NCI-H187 treated with DMSO at 0.1 percent for 48 hours (cell line): Measurements from ENCODE around the gene SYNDIG1.

ENCODE experiments used
- DNase-seq: peaks from one replicate; lab custom pipeline; 2025; lab: John Stamatoyannopoulos, UW

The SYNDIG1 gene

DNA sequence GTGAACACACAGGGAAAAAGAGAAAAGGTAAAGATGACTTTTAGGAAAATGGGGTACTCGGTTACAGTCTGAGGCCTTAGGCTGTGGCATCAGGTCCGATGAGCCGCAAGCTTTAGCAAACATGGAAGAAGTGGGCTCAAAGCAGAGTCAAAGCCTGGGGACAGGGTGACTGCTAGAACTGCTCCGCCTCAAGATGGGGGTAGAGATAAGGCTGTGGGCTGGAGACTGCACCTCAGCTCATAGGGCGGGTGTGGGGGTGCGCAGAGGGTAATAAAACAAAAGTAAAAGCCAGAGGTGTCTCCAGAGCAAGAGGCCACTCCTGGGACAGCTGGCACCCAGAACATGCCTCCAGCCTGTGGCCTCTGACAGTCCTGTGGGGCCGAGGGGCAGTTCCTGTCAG, 21.3 kb upstream of the SYNDIG1 start:
- no peak for DNase-seq

DNA sequence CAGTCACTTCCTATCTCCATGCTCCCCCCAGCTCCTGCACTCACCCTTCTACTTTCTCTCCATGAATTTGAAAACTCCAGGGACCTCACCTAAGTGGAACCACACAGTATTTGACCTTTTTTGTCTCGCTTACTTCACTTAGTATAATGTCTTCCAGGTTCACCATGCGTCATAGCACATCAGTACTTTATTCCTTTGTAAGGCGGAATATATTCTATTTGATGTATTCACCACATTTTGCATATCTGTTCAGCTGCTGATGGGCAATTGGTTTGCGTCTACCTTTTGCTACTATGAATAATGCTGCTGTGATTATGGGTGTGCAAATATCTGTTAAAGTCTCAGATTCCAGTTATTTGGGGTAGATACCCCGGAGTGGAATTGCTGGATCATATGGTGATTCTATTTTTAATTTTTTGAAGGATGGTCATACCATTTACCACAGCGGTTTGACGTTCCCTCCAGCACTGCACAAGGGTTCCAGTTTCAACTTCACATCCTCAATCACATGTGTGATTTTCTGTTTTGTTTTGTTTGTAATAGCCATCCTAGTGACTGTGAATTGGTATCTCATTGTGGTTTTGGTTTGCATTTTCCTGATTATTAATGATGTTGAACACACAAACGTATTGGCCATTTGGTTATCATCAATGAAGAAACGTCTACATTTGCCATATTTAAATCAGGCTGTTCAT, 20.3 kb upstream of the SYNDIG1 start:
- DNase-seq: no peak

DNA sequence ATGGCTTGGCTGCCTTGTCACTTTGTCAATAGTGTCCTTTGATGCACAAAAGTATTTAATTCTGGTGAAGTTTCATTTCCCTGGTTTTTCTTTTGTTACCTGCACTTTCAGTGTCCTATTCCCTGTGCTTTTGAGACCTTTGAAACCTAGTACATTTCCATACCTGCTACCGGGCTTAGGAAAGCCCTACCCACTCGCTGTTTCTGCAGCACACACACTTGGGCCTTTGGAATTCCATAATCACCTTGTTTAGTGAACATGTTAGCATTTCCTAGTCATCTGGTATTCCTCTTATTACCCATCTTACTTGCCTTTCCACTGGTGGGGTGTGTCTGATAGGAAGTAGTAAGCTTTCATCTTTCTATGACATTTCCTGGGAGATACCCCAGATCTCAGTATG, 19.3 kb upstream of the SYNDIG1 start:
- DNase-seq: no peak

DNA sequence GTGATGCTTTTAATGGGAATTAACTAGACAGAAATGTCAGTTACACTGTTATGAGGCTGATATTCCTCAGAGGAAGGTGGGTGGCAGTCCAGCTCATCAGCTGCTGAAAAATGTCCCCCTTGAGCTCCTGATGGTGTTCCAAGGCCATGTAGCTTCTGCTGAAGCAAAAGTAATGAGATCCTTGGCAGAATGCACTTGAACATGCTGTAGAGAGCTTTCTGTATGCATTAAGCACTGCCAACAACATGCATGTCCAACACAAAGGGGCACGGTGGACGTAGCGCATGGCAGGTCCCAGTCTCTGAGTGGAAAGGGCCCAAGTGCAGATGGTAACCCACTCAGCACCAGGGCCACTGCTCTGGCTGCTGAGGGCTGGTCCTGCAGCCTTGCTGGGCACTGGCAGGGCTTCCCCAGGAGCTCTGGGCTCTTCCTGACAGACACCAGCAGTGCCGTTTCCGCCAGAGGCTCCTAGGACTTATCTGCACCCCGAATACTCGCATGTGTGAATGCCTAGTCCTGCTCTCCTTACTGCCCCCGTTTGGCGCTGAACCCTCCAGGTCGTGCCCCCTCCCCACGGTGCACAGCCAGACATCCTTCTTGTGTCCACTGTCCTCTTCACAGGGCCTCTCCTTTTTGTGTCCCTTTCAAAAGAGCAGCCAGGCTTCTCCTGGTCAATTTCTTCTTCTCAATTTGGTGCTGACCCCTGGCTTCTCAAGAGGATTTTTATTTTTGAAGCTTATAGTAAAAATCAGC, 18.6 kb upstream of the SYNDIG1 start:
- DNase-seq: no peak

DNA sequence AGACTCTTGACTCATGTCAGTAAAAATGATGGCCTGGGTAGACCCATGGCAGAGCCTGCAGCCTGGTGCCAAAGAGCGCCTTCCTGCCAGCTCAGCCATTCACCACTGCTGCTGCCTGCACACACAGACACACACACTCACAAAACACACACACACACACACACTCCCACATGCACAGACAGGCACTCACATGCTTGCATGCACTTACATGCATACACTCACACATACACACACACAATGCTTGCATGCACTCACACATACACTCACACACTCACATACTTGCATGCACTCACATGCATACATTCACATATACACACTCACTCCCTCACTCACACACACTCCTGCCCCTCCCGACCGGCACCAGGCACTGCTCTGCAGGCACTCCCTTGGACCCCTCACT, 18.0 kb upstream of the SYNDIG1 start:
- no peak for DNase-seq

DNA sequence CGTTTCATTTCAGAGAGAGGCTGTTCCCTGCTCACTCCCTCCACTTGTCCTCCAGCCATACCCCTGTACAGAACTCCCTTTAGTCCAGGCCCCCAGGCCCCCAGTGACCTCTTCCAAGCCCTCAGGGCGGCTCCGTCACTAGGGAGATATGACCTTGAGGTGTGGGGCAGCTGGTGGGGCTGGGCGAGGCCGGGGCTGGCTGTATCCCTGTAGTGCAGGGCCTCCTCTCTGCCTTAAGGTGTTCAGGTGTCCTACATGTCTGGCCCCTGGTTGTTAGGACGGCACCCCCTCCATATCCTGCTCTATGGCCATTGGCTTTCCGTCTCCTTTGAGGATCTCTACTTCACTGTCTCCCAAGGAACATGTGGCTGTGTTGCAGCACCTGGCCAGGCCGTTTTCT, 17.4 kb upstream of the SYNDIG1 start:
- DNase-seq: no peak

DNA sequence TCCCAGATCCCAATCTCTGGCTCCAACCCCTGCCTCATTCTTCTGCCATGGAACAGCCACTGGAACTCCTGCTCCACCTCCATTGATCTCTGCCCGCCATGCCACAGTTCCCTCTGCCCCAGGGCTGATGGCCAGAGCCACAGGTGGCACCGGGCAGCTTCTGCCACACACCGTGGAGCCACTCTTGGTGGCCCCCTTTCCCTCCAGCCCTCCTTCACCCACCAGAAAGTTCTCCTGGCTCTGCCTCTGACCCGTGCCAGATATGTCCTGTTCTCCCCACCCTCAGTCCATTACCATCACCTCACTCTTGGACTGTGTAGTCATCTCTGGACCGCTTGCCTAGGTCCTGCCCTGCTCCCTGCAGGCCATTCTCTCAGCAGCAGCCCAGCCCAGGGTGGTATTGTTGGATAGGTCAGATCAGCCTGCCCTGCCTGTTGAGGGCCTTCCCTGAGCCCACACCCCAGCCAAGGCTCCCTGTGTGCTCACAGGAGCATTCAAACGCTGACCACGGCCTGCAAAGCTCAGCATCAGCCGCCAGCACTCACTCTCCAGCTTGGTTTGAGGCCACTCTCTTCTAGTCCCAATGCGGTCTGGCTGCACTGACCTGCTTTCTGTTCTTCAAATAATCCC, 16.8 kb upstream of the SYNDIG1 start:
- DNase-seq: no peak

DNA sequence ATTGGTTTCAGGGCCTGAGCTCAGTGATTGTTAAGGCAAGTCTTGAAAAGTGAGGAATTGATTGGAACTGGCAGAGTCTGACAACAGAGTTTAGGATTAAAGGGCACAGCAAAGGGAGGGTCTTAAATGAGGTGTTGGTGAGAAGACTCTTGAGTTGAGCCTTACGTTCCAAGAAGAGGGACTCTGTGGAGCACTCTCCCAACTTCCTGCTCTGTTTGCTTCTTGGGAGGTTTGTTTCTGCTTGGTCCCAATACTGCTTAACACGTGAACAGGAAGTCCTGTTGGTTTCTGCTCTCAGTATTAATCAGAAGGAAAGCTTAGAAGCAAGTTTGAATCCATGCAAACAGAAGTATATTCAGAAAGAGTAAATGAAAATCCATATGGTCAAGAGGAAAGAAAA, 15.6 kb upstream of the SYNDIG1 start:
- no peak for DNase-seq

DNA sequence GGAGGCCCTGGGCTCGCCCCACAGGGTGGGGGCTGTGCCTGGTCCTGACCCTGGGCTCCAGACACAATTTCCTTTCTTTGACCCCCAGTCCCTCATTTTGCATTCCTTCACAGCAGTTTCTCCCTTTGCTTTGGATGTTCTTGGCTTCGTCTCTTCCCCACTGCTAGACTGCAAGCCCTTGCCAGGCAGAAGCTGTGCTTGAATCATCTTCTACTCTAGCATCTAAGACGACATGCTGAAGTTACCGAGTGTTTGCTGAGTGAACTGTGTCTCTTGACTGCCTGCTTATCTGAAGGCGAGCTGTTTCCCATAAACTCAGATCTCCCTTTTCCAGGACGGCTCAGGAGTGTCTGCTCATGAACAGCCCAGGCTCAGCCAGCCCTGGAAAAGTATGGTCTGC, 14.3 kb upstream of the SYNDIG1 start:
- peak; percentile 35 for DNase-seq

DNA sequence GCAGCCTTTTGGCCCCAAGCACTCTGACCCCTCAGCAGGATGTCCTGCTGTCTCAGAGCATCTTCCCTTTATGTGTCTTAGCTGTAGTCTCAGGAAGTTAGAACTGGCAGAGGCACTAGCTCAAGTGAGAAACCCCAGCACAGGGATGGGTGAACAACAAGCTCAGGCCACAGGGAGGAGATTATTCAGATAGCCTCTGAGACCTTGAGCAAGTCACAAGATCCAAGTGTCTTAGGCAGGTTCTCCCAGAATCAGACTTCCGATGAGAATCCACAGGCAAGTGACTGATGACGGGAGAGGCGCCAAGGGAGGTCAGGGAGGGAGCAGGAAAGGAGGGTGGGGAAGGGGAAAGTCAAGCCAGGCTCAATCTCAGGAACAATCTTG, 13.0 kb upstream of the SYNDIG1 start:
- no peak for DNase-seq

DNA sequence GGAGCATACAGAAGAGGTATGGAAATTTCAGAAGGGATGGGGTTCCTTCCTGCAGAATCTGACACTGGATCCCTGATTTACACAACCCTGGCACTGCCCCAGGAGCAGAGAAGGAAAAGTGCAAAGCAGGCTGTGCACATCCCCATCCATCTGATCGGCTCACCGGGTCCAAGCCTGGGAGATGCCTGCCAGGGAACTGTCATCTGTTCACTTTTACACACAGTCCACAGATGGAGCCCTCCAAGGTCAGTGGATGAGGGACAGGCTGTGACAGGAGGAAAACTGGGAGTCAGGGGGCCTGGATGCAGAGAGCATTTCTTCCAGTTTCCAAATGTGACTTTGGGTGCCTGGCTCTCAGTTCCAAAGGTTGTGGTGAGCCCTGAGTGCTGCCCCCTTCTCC, 11.0 kb upstream of the SYNDIG1 start:
- DNase-seq: no peak

DNA sequence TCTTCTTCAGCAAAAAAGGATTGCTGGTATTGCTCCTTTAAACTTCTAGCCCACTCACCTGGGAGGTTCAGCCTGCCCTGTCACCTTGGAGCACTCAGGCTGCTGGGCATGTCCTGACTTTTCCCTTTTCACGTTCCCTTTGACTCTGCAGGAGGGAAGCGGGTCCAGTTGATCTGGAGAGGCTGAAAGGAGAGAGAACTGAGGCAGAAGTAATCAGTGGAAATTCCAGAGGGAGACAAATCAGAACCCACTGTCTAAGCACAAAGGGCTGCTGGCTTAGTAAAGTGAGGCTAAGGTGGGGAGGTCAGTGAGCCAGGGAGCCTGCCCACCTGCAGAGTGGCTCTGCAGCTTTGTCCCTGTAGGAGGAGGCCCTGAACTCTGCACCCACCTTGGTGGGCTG, 9.7 kb upstream of the SYNDIG1 start:
- no peak for DNase-seq

DNA sequence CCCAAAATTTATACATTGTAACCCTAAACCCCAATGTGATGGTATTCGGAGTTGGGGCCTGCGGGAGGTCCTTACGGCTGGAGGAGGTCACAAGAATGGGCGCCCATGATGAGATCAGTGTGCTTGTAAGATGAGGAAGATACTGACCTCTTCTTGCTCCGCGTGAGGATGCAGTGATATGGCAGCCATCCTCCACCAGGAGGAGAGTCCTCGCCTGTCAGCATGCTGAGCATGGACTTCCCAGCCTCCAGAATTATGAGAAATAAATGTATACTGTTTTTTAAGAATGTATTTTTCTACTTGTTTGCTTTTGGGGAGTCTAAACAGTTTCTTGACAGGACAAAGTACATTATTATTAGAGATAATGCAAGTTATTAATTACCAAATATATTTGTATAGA, 8.7 kb upstream of the SYNDIG1 start:
- no peak for DNase-seq

DNA sequence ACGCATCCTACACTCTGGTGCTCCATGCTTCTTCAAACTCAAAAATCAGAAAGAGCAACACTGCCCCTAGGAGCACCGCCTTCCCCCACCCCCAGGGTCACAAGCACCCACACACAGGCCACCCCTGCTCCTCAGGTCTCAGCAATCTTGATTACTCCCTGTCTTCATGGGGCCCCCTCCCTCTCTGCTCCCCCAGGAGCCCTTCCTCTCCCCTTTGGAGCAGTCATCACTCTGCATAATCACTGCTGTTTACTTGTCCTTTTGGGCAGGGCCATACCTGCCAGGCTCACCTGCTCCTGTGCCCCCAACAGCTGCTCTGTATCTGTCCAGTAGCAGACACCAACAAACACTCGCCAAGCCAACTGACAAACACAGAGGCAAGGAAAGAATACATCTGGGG, 7.6 kb upstream of the SYNDIG1 start:
- no peak for DNase-seq

DNA sequence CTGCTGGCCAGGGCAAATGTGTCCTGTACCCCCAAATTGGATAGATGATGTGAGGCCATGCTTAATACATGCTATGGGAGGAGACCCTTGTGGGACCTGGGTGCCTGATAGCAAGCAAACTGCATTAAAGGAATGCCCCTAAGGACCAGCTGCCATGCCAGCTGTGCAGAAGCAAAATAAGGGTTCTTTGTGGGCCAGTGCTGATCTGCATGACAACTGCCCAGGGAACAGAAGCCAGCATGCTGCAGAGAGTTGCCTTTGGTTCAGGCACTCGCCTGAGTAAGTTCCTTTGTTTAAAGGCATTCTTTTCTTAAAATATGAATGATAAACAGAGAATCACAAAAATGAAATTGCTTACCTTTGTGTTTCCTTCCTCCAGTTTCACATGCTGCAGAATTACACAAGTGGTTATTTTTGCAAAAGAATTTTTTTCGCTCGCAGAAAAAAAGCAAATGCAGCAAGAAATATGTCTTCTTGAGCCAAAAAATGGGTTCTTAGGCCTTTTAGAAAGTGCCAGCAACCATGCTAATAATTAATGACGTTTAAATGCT, 6.9 kb upstream of the SYNDIG1 start:
- no peak for DNase-seq

DNA sequence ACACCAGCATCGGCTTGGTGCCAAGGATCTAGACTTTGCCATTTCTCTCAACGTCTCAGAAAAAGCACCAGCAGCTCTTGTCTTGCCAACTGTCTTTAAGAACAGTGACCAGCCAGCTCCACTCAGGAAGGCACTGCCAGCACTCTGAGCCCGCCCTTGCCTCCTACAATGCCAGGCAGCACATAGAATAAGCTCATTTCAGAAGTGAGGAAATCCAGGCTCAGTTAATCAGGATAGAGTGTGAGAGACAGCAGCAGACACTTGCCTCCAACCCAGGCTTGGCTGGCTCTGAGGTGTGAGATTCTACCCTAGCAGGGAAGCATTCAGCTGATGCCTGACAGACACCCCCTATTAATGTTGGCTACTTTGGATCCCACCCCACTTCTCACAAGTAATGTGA, 4.3 kb upstream of the SYNDIG1 start:
- no peak for DNase-seq

DNA sequence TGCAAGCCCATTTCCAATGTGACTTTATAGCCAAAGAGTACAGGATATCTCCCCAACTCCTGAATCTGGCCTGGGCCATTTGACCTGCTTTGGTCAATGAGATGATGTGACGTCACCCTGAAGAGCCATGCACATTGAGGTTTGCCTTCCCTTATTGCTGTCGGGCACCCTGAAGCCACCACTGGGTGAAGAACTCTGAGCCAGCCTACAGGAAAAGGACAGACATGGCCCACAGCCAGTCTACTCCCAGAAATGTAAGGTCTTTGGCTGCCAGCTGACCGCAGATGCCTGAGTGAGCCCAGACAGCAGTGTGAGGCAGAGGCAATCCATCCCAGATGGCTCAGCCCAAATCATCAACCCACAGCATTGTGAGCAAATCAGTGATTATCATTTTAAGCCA, 3.7 kb upstream of the SYNDIG1 start:
- DNase-seq: no peak

DNA sequence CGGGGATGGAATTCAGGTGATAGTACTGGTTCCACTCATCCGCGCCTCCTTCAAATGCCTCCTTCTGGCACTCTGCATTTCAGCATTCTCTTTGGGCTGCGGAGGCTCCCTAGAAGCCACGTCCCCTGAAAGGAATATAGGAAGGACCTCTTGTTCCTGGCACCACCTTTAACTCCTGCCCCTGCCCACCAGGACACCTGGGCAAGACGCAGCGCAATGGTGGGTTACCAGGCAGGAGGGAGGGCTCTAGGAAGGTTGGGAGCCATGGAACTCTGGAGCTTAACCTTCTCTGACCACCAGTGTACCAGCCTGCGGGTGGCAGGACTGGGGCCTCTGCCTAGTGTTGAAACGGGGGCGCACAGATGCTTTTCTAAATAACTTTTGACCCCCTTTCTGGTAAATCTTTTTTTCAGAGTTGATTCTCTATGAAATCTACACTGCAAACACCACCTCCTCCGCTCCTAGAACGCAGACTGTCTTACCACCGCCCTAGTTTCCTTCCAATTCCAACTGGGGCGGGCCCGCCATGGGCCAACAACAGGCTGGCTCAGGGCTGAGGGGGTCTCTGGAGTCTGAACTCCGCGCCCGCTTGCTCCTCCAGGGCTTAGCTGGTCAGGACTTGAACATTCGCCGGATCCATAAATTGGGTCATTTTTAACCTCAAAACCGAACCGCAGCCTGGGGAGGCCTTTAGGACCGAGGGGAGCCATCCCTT, 871 bp upstream of the SYNDIG1 start:
- DNase-seq: no peak

DNA sequence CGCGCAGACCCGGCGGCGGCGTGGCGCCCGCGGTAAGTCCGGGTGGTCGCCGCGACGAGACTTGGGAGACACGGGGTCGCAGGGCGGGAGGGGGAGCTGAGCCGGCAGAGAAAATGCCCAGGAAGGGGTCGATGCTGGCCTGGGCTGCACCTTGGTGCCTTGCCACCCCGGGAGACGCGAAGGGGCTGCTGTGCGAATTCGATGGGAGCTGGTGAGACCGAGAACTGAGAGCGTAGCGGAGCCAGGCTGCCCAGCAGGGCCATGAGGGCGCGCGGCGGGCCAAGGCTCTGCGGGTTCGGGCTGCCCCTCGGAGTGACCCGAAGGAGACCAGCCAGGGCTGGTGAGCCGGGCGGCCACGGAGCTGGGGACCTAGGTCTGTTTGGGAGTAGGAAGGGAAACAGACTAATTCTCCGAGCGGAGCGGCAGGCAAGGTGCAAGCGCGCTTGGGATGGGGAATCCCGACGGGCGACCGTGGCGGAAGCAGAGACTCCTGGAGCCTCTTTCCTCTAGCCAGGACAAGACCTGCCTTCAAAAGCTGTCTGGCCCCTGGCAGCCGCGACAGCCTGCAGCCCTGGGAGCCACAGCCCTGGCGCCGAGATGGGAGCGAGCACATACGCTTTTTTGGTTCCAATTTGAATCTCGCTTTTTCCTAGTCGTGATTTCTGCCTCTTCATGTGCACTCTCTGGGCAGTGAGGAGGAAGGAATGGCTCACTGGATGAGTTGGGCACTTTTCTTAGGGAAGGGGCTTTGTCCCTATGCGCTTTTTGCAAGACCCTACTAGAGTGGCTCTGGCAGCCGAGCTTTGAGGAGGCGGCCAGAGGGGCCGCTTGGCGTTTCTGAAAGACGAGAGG, 691 bp downstream of the SYNDIG1 start:
- DNase-seq: no peak

DNA sequence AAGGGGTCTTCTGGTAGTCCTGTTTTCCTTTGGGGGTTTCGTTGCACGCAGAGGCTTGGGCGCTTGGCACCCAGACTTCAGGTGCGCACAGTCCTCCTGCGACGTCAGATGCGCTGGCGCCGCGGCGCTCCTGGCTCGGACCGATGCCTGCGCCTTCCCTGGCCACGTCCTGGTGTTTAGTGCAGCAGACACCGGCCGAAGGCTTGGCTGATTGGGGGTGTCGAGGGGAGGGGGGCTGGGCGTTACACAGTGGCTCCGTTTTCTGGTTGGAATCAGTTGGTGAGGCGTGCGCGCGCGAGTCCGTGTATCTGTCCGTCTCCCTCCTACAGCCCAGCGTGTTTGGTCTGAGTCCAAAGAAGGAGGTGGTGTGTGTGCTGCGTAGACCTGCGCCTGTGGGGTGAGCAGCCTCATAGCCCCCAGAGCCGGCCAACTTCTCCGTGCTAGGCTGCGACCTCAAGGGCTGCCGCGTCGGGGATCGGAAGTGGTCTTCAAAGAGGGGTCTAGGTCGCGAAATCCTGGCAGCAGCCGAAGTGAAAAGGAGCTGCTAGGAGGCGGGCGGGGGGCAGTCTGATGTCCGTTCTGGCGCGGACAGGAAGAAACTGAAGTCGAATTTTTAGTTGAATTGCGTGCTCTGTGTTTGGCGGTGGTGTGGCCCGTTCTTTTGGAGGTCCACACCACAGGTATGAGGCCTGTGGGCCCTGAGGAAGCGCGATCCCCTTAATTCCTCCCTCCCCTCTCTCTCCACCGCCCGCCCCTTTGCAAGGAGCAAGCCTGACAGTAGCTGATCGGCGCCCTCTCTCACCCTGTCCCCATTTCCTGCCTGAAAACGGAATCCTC, 1.5 kb downstream of the SYNDIG1 start:
- no peak for DNase-seq

DNA sequence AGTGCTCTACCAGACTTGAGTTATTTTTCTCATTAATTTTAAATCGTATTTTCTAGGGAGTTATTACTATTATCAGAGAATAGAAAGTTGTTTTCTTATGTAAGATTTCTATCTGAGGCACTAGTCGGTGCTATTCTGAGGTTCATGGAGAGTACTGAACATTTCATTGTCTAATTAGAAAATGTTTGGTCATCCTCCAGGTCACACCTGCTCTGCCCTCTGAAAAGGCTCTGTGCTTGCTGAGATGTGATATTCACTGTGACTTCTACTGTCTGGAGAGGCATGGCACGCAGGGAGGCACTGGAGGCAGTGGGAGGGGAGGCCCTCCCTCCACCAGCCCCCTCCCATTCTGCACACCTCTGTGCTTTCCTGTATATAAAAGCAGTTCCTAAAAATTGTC, 3.0 kb downstream of the SYNDIG1 start:
- DNase-seq: no peak
